ENCODE data around the gene UBP1. TPM values are rescaled to one million over a fixed set of nuclear protein-coding genes. Genes with fewer than 3 reads are reported as not detected.

Gene UBP1
- total RNA-seq, 2 donors from 2014 or later: 69.2 to 84.5 TPM

DNA sequence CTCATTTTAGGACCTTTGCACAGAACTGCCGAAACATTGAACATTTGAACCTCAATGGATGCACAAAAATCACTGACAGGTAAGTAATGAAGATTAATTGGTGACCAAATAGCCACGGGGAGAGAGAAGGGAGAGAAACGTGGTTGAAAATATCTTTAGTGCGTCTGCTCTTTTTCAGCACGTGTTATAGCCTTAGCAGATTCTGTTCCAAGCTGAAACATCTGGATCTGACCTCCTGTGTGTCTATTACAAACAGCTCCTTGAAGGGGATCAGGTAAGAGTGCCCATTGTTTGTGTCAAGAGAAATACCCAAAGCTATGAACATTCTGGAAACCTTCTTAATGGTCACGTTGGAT, 67.1 kb downstream of the UBP1 start:
- Histone ChIP-seq H3K27ac (ENCODE audit: low read depth, low read length) (no peak overlapping the region), H3K27me3 (ENCODE audit: control insufficient read depth, insufficient read depth, low read length, poor library complexity, severe bottlenecking) (no peaks in the 10 kb centered on the region), H3K36me3 (ENCODE audit: control insufficient read depth, insufficient read depth, low read length) (peaks cover 47% of the 10 kb centered on the region), H3K4me3 (ENCODE audit: low read length) (no peak overlapping the region), H3K9me3 (ENCODE audit: control insufficient read depth, low read length) (peaks cover 17% of the 10 kb centered on the region), H3K4me1 (ENCODE audit: control insufficient read depth, insufficient read depth, low read length) (no peaks in the 10 kb centered on the region), H3K9ac (ENCODE audit: extremely low read depth, low read length, poor library complexity, severe bottlenecking) (no peak overlapping the region)
- Mint-ChIP-seq H3K4me3 (no peak overlapping the region), H3K9me3 (peaks cover 8% of the 10 kb centered on the region), H3K27ac (no peak overlapping the region), H3K36me3 (ENCODE audit: low read depth) (peaks cover 40% of the 10 kb centered on the region), H3K27me3 (ENCODE audit: insufficient read depth) (no peaks in the 10 kb centered on the region), H3K4me1 (no peaks in the 10 kb centered on the region)
- no peak for DNase-seq
- 83 to 85% methylated on average over 6 of the region's 6 CpGs for WGBS, 2 experiments (ENCODE audit: insufficient coverage in 1 of 2, insufficient read length in 1 of 2)
- TF ChIP-seq, protein P1, sequence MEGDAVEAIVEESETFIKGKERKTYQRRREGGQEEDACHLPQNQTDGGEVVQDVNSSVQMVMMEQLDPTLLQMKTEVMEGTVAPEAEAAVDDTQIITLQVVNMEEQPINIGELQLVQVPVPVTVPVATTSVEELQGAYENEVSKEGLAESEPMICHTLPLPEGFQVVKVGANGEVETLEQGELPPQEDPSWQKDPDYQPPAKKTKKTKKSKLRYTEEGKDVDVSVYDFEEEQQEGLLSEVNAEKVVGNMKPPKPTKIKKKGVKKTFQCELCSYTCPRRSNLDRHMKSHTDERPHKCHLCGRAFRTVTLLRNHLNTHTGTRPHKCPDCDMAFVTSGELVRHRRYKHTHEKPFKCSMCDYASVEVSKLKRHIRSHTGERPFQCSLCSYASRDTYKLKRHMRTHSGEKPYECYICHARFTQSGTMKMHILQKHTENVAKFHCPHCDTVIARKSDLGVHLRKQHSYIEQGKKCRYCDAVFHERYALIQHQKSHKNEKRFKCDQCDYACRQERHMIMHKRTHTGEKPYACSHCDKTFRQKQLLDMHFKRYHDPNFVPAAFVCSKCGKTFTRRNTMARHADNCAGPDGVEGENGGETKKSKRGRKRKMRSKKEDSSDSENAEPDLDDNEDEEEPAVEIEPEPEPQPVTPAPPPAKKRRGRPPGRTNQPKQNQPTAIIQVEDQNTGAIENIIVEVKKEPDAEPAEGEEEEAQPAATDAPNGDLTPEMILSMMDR (conservative IDR thresholded peaks at IDR 0.05): no peak

DNA sequence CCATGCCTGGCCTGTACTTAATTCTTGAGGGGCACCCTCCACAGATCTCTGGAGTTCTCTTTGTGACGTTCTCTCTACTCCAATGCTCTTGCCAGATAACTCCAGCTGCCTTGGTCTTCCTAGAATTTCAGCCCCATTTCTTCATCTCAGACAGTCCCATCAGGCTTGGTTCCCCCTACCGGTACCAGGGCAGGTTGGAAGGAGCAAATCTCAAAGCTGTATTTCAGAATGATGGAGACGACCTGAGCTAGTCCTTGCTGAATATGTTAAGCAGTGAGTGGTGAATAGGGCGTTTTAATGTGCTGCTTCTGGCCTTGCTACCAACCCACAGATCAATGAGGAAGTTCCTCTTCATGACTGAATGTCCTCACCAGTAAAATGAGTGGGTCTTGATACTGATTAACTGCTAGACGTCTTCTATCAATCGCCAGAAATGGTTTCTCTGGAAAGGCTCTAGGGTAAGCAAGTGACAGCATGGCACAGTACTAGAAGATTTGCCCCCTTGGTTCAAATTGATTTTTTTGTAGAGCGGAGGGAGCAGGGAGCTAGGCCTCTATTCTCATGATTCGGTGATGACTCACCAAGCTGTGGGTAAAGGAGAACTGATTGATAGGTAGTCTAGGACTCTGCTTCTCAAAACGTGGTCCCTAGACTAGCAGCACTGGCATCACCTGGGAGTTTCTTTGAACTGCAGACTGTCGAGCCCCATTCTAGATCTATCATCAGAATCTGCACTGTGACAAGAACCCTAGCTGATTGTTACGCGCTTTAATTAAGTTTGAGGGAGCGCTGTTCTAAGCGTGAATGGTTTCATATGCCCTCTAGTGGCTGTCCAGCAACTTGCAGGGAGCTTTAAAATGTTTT, 67.8 kb downstream of the UBP1 start:
- no peaks in the 10 kb centered on the region for H3K4me1 ChIP-seq (ENCODE audit: control insufficient read depth, insufficient read depth, low read length)
- H3K27me3 ChIP-seq (ENCODE audit: control insufficient read depth, insufficient read depth, low read length, poor library complexity, severe bottlenecking): no peaks in the 10 kb centered on the region
- no peak overlapping the region for H3K27ac ChIP-seq (ENCODE audit: low read depth, low read length)
- no peaks in the 10 kb centered on the region for H3K27me3 Mint-ChIP-seq (ENCODE audit: insufficient read depth)
- H3K27ac Mint-ChIP-seq: no peak overlapping the region
- 69 to 70% methylated on average over 12 to 14 of the region's 14 CpGs for WGBS, 2 experiments (ENCODE audit: insufficient coverage in 1 of 2, insufficient read length in 1 of 2)
- H3K4me3 Mint-ChIP-seq: no peak overlapping the region
- TF ChIP-seq, protein P1 (conservative IDR thresholded peaks at IDR 0.05): peak; percentile 96
- H3K36me3 Mint-ChIP-seq (ENCODE audit: low read depth): peaks cover 42% of the 10 kb centered on the region
- peaks cover 17% of the 10 kb centered on the region for H3K9me3 ChIP-seq (ENCODE audit: control insufficient read depth, low read length)
- no peak overlapping the region for H3K4me3 ChIP-seq (ENCODE audit: low read length)
- no peaks in the 10 kb centered on the region for H3K4me1 Mint-ChIP-seq
- peaks cover 41% of the 10 kb centered on the region for H3K36me3 ChIP-seq (ENCODE audit: control insufficient read depth, insufficient read depth, low read length)
- DNase-seq: peak; percentile 69
- H3K9ac ChIP-seq (ENCODE audit: extremely low read depth, low read length, poor library complexity, severe bottlenecking): no peak overlapping the region
- H3K9me3 Mint-ChIP-seq: peaks cover 8% of the 10 kb centered on the region

DNA sequence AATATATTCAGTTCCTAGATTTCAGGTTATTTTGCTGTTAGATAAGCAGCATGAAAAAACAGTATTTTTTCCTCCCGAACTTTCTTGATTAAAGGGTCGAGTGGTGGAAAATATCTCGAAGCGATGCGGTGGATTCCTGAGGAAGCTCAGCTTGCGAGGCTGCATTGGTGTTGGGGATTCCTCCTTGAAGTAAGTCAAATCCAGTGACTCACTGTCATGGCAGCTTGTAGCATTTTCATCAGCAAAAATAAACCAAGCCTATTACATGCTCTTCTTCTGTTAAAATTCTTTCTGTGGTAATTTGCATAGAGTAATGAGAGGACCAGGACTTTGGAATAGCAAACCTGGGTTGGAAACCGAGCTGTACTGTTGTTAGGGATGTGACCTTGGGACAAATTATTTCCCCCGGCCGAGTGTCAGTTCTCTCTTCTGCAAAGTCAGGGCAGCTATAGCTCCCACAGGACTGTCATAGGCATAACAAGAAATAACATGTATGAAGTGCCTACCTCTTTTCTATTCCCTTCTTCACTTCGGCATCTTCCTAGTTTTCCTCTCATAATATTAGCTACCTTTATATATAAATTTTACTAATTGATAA, 75.6 kb downstream of the UBP1 start:
- H3K27me3 Mint-ChIP-seq (ENCODE audit: insufficient read depth): no peaks in the 10 kb centered on the region

More for the DNA sequence above, 75.6 kb downstream of the UBP1 start:
- Histone ChIP-seq H3K9me3 (ENCODE audit: control insufficient read depth, low read length) (no peaks in the 10 kb centered on the region), H3K4me3 (ENCODE audit: low read length) (no peak overlapping the region), H3K36me3 (ENCODE audit: control insufficient read depth, insufficient read depth, low read length) (peaks cover 10% of the 10 kb centered on the region), H3K4me1 (ENCODE audit: control insufficient read depth, insufficient read depth, low read length) (no peaks in the 10 kb centered on the region), H3K27me3 (ENCODE audit: control insufficient read depth, insufficient read depth, low read length, poor library complexity, severe bottlenecking) (no peaks in the 10 kb centered on the region), H3K27ac (ENCODE audit: low read depth, low read length) (no peak overlapping the region), H3K9ac (ENCODE audit: extremely low read depth, low read length, poor library complexity, severe bottlenecking) (no peak overlapping the region)
- no peak overlapping the region for H3K27ac Mint-ChIP-seq
- H3K4me3 Mint-ChIP-seq: no peak overlapping the region
- H3K9me3 Mint-ChIP-seq: no peaks in the 10 kb centered on the region
- DNase-seq: peak; percentile 33
- TF ChIP-seq, protein P1 (conservative IDR thresholded peaks at IDR 0.05): no peak
- peaks cover 27% of the 10 kb centered on the region for H3K36me3 Mint-ChIP-seq (ENCODE audit: low read depth)
- 89 to 93% methylated on average over 9 to 10 of the region's 10 CpGs for WGBS, 2 experiments (ENCODE audit: insufficient coverage in 1 of 2, insufficient read length in 1 of 2)
- H3K4me1 Mint-ChIP-seq: no peaks in the 10 kb centered on the region

Data from endodermal cell (in vitro differentiated cells).